IPS-20b (cell line): Measurements from ENCODE around the gene TMEM192.
"Not testable (repeated sequence)": the region's sequence is repeated elsewhere in the genome, so short reads cannot be mapped to it uniquely, and the experiment has no call there.

Experiments
- H3K27ac ChIP-seq: one replicate; pipeline ENCODE4 v1.5.1; 2013; ENCODE audit warnings: low read length
- H3K27me3 ChIP-seq: 2 replicates; pipeline ENCODE4 v1.6.1; 2013; ENCODE audit warnings: mild to moderate bottlenecking, low read length, inconsistent platforms; ENCODE audit not compliant: insufficient read depth
- H3K36me3 ChIP-seq: 2 replicates; pipeline ENCODE4 v1.6.1; 2013; ENCODE audit warnings: low read depth, mild to moderate bottlenecking, inconsistent platforms, low read length, moderate library complexity; ENCODE audit not compliant: insufficient read depth
- H3K4me1 ChIP-seq: 2 replicates; pipeline ENCODE4 v1.6.1; 2013; ENCODE audit warnings: mild to moderate bottlenecking, control low read depth, inconsistent platforms, low read length, moderate library complexity; ENCODE audit not compliant: insufficient read depth
- H3K4me3 ChIP-seq: 2 replicates; pipeline ENCODE4 v1.5.1; 2013; ENCODE audit warnings: mild to moderate bottlenecking, low read length, inconsistent platforms
- H3K9ac ChIP-seq: 2 replicates; pipeline ENCODE4 v1.6.1; 2013; ENCODE audit warnings: low read depth, mild to moderate bottlenecking, inconsistent platforms, low read length, moderate library complexity
- H3K9me3 ChIP-seq: 2 replicates; pipeline ENCODE4 v1.6.1; 2013; ENCODE audit warnings: mild to moderate bottlenecking, low read depth, low read length, inconsistent platforms; ENCODE audit not compliant: insufficient read depth

Gene TMEM192

DNA sequence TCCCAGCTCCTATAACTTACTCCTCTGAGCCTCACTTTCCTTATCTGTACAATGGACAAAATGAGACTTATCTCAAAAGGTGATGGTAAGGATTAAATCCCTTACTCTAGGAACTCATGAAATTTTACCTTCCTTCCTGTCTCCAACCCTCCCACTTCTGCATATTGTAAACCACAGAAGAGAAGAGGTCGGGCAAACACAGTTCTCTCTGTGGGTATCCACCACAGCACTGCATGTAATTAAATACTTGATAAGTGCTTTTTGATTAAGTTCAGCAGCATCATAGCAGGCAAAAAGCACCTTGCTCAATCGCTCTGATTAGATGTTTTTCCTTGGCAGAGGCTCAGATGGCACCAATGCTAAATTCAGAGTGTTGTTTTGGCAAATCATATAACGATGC is 17.3 kb upstream of the TMEM192 start:
- Histone ChIP-seq H3K4me3 (no peak overlapping the region), H3K27me3 (no peaks in the 10 kb centered on the region), H3K36me3 (no peaks in the 10 kb centered on the region), H3K9ac (no peak overlapping the region), H3K9me3 (no peaks in the 10 kb centered on the region), H3K4me1 (no peaks in the 10 kb centered on the region), H3K27ac (no peak overlapping the region)

DNA sequence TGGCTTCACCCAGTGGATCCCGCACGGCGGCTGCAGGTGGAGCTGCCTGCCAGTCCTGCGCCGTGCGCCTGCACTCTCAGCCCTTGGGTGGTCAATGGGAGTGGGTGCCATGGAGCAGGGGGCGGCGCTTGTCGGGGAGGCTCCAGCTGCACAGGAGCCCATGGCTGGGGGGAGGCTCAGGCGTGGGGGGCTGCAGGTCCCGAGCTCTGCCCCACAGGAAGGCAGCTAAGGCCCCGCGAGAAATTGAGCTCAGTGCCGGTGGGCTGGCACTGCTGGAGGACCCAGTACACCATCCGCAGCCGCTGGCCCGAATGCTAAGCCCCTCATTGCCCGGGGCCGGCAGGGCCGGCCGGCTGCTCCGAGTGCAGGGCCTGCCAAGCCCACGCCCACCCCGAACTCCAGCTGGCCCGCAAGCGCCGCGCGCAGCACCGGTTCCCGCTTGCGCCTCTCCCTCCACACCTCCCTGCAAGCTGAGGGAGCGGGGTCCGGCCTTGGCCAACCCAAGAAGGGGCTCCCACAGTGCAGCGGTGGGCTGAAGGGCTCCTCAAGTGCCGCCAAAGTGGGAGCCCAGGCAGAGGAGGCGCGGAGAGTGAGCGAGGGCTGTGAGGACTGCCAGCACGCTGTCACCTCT is 13.3 kb upstream of the TMEM192 start:
- not testable (repeated sequence) for H3K27me3 ChIP-seq, H3K36me3 ChIP-seq, H3K9ac ChIP-seq, H3K27ac ChIP-seq, H3K4me1 ChIP-seq, H3K4me3 ChIP-seq, H3K9me3 ChIP-seq

DNA sequence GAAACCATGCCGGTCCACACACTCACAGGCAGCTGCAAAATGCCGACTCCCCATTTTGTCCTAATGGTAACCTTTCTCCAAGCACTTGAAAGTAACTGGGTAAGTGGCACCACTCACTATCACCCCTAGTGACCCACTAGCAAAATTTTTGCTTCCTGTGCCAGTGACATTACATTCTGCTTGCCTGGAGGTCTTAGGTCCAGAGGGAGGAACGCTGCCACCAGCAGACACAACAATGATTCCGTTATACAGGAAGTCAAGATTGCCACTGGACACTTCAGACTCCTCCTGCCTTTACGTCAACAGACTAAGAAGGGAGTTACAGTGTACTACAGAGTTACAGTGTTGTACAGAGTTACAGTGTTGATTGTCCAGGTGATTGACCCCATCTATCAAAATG is 11.8 kb upstream of the TMEM192 start:
- H3K27me3 ChIP-seq: no peaks in the 10 kb centered on the region
- H3K9me3 ChIP-seq: no peaks in the 10 kb centered on the region
- no peaks in the 10 kb centered on the region for H3K4me1 ChIP-seq
- no peak overlapping the region for H3K9ac ChIP-seq
- H3K4me3 ChIP-seq: no peak overlapping the region
- no peak overlapping the region for H3K27ac ChIP-seq
- H3K36me3 ChIP-seq: no peaks in the 10 kb centered on the region

DNA sequence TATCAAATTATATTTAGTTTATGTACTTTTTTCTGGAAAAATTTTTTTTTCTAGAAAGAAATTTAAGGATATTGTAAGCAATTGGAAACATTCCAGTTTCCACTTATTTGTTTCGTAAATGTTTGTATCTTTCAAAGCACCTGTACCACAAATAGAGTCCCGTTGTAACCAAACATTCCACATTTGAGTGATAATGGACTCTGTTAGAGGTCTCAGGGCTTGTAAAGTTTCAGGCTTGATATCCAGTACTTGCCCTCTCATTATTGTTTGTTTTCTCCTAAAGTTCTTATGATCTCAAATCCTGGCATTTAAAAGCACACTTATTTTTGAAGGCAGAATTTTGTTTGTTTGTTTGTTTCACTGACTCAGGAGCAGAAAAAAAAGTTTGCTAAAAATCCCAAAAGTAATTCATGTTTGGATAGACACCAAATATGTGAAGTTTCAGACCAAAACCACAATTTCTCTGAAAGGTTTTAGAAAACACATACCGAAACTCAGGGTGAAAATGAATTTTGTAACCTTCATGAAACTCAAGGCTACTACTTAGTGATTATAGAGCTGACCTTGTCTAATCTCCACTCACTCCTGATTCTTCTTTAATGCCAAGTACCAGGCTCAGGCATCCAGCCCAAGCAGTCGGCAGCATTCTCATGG is 5.7 kb upstream of the TMEM192 start:
- Histone ChIP-seq H3K4me1 (no peaks in the 10 kb centered on the region), H3K9me3 (no peaks in the 10 kb centered on the region), H3K27ac (no peak overlapping the region), H3K9ac (no peak overlapping the region), H3K27me3 (no peaks in the 10 kb centered on the region), H3K4me3 (no peak overlapping the region), H3K36me3 (no peaks in the 10 kb centered on the region)

DNA sequence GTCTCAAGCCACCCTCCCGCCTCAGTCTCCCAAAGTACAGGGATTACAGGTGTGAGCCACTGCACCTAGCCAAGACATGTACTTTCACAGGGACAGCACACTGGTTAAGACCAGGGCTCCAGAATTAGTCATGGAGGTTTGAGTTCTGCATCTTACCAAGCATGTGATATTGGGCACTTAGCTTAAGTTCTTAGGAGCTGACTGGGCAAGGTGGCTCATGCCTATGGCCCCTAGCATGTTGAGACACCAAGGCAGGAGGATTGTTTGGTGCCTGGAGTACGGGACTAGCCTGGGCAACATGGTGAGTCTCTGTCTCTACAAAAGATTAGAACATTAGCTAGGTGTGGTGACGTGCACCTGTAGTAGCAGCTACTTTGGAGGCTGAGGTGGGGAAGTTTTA is 2.6 kb upstream of the TMEM192 start:
- Histone ChIP-seq H3K4me1 (0 out of 2 replicates have a peak, but pooled peaks cover 3% of the 10 kb centered on the region), H3K9ac (no peak overlapping the region), H3K4me3 (no peak overlapping the region), H3K27me3 (no peaks in the 10 kb centered on the region), H3K9me3 (no peaks in the 10 kb centered on the region), H3K36me3 (no peaks in the 10 kb centered on the region), H3K27ac (no peak overlapping the region)

DNA sequence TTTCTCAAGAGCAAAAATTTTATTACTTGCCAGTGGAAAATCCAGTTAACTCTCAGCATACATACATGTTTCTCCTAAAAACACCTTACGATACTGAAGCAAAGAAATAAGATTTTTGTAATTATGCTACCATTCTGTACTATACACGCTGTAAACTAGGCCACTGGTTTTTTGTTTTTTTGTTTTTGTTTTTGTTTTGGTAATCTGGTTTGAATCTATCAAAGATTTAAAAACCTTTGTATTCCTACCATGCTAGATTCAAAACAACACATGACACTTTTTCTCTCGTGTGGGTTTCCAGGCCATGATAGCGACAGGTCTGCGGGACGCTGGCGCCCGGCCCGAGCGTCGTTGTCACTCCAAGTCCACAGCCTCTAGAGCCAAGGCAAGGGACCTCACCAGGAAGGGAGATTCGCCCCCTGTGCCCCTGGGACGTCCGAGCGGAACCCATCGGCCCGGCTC is 723 bp downstream of the TMEM192 start:
- Histone ChIP-seq H3K36me3 (no peaks in the 10 kb centered on the region), H3K9ac (peak overlapping the region; percentile 74), H3K4me3 (peak overlapping the region; percentile 91), H3K27me3 (no peaks in the 10 kb centered on the region), H3K9me3 (no peaks in the 10 kb centered on the region), H3K4me1 (0 out of 2 replicates have a peak, but pooled peaks cover 3% of the 10 kb centered on the region), H3K27ac (no peak overlapping the region)

DNA sequence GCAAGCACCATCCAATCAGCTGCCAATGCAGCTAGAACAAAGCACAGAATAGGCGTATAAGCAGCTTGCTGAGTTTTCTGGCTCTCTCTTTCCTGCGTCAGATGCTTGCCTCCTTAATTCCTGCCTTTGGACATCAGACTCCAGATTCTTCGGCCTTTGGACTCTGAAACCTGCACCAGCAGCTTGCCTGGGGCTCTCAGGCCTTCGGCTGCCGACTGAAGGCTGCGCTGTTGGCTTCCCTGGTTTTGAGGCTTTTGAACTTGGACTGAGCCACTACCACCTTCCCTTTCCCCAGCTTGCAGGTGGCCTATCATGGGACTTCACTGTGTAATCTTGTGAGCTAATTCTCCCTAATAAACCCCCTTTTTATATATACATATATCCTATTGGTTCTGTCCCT is 6.1 kb downstream of the TMEM192 start:
- Histone ChIP-seq H3K36me3 (peaks cover 14% of the 10 kb centered on the region; the same call in 1 of the 2 replicates), H3K4me3 (no peak overlapping the region), H3K27ac (no peak overlapping the region), H3K9me3 (no peaks in the 10 kb centered on the region), H3K9ac (no peak overlapping the region), H3K4me1 (no peaks in the 10 kb centered on the region), H3K27me3 (no peaks in the 10 kb centered on the region)

DNA sequence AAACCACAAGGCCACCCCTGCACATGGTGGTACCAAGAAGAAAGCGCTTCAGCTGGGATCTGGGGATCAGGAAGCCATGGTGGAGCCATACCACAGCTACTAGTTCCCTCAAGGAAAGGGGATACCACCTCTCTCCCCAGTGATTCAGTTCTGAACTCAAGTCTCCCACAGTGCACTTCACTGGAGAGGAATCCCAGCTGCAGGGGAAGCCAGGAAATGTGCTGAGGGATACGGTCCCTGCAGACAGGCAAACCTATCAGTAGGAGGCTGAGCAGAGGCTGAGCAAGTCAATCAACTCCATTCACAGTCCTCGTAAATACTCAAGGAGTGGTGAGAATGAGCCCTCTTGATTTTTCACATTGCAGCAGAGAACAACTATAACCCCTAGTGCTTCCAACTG is 11.0 kb downstream of the TMEM192 start:
- H3K36me3 ChIP-seq: peaks cover 35% of the 10 kb centered on the region
- H3K27ac ChIP-seq: no peak overlapping the region
- H3K9ac ChIP-seq: no peak overlapping the region
- H3K4me1 ChIP-seq: no peaks in the 10 kb centered on the region
- no peaks in the 10 kb centered on the region for H3K9me3 ChIP-seq
- H3K4me3 ChIP-seq: no peak overlapping the region
- no peaks in the 10 kb centered on the region for H3K27me3 ChIP-seq

DNA sequence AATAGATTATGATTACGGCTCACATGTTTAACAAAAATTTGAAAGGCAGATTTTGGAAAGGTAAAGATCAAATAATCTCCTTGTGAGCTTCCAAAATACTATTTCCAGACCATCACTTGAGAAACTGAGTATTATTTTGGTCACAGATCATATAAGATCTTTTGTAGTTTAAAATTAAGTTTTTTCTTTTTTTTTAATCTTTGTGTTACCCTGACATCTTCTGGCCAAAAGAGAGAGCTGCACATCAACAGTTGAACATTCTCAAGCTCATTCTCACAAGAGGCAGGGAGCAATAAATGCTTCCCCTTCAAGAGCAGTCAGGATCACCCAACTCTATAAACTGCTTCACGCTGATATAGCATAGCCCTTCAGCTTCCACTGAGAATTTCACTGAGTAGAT is 15.9 kb downstream of the TMEM192 start:
- Histone ChIP-seq H3K36me3 (peaks cover 23% of the 10 kb centered on the region), H3K27me3 (no peaks in the 10 kb centered on the region), H3K4me1 (no peaks in the 10 kb centered on the region), H3K27ac (no peak overlapping the region), H3K9me3 (no peaks in the 10 kb centered on the region), H3K4me3 (no peak overlapping the region), H3K9ac (no peak overlapping the region)

DNA sequence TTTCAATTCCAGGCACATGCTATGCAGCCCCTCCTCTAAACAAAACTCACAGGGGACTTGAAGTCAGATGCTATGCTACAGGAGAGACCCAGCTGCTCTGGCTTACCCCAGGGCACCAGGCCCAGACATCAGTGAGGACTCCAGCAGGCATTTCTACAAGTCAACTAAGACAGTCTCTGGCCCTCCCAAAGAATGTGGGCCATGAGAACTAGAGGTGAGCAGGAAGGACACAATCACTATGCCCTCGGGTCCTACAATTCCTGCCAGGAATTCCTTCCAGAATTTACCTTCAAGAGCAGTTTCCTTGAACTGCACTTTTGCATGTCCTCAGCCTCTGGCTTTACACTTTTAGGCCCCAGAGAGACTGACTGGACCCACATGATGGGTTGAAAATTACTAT is 17.4 kb downstream of the TMEM192 start:
- Histone ChIP-seq H3K4me3 (no peak overlapping the region), H3K4me1 (no peaks in the 10 kb centered on the region), H3K9me3 (no peaks in the 10 kb centered on the region), H3K36me3 (peaks cover 13% of the 10 kb centered on the region), H3K27ac (no peak overlapping the region), H3K27me3 (no peaks in the 10 kb centered on the region), H3K9ac (no peak overlapping the region)

DNA sequence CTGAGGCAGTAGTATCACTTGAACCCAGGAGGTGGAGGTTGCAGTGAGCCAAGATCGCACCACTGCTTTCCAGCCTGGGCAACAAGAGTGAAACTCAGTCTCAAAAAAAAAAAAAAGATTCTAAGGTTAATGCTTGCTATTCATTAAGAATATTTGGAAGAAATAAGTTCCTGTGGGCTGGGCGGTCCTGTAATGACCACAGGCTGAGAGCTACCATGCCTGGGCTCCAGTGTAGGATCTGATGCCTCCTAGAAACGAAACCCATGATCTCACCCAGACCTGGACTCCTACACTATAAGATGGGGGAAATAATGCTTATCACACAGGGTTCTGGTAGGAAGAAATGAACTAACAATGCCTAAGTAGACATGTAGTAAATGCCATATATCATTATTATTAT is 17.8 kb downstream of the TMEM192 start:
- H3K27me3 ChIP-seq: no peaks in the 10 kb centered on the region
- H3K4me1 ChIP-seq: no peaks in the 10 kb centered on the region
- H3K36me3 ChIP-seq: peaks cover 12% of the 10 kb centered on the region
- no peak overlapping the region for H3K4me3 ChIP-seq
- H3K9me3 ChIP-seq: no peaks in the 10 kb centered on the region
- H3K27ac ChIP-seq: no peak overlapping the region
- H3K9ac ChIP-seq: no peak overlapping the region

DNA sequence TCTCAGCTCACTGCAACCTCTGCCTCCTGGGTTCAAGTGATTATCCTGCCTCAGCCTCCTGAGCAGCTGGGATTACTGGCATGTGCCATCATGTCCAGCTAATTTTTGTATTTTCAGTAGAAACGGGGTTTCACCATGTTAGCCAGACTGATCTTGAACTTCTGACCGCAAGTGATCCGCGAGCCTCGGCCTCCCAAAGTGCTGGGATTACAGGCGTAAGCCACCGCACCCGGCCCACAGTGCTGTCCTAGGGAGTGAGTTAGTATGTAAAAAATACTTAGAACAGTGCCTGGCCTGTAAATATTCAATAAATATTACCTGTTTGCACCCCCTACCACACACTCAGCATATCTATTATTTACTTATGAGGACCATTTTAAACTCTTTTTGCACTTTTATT is 20.5 kb downstream of the TMEM192 start:
- not testable (repeated sequence) for H3K9me3 ChIP-seq, H3K27me3 ChIP-seq, H3K4me1 ChIP-seq, H3K27ac ChIP-seq, H3K4me3 ChIP-seq, H3K9ac ChIP-seq
- peaks cover 14% of the 10 kb centered on the region for H3K36me3 ChIP-seq
